Measurements from ENCODE around the gene PLCL1. TPM values are rescaled to one million over a fixed set of nuclear protein-coding genes. Genes with fewer than 3 reads are reported as not detected.

Gene PLCL1
- total RNA-seq, 1 experiment from 2014 or later, result 0.07 TPM

DNA sequence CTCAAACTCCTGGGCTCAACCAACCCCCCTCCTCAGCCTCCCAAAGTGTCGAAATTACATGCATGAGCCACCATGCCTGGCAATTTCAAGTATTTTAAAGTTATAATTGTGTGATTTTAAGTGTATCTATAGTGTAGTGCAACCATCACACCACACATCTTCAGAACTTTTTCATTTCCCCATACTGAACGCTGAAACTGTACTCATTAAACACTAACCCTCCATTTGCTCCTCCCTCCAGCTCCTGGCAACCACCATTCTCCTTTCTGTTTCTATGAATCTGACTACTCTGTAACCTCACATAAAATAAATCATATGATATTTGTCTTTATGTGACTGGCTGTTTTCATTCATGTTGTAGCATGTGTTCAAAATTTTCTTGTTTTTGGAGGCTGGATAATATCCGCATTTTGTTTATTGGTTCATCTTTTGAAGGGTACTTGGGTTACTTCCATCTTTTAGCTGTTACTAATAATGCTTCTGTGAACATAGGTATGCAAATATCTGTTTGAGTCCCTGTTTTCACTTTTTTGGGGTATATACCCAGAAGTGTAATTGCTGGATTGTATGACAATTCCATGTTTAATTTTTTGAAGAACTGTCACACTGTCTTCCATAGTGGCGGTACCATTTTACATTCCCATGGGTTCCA lies 188.2 kb downstream of the PLCL1 start:
- Mint-ChIP-seq H3K9me3 (peaks cover 23% of the 10 kb centered on the region), H3K27me3 (ENCODE audit: low read depth) (no peaks in the 10 kb centered on the region; the same call in 1 of the 2 replicates), H3K4me3 (no peak overlapping the region), H3K27ac (no peak overlapping the region), H3K36me3 (peaks cover 4% of the 10 kb centered on the region), H3K4me1 (peaks cover 7% of the 10 kb centered on the region; the same call in 1 of the 2 replicates)
- ChIA-PET CTCF (no interaction called here), POLR2A (no interaction called here)
- no peak for DNase-seq (ENCODE audit: low spot score)
- no peak for TF ChIP-seq SOX15 (CRISPR knock-in tag; IDR thresholded peaks at IDR 0.05)
- TF ChIP-seq SMAD3 (CRISPR knock-in tag; IDR thresholded peaks at IDR 0.05; ENCODE audit: borderline replicate concordance), result no peak
- no peak for TF ChIP-seq USF2 (CRISPR knock-in tag; IDR thresholded peaks at IDR 0.05)
- TF ChIP-seq, protein P1, sequence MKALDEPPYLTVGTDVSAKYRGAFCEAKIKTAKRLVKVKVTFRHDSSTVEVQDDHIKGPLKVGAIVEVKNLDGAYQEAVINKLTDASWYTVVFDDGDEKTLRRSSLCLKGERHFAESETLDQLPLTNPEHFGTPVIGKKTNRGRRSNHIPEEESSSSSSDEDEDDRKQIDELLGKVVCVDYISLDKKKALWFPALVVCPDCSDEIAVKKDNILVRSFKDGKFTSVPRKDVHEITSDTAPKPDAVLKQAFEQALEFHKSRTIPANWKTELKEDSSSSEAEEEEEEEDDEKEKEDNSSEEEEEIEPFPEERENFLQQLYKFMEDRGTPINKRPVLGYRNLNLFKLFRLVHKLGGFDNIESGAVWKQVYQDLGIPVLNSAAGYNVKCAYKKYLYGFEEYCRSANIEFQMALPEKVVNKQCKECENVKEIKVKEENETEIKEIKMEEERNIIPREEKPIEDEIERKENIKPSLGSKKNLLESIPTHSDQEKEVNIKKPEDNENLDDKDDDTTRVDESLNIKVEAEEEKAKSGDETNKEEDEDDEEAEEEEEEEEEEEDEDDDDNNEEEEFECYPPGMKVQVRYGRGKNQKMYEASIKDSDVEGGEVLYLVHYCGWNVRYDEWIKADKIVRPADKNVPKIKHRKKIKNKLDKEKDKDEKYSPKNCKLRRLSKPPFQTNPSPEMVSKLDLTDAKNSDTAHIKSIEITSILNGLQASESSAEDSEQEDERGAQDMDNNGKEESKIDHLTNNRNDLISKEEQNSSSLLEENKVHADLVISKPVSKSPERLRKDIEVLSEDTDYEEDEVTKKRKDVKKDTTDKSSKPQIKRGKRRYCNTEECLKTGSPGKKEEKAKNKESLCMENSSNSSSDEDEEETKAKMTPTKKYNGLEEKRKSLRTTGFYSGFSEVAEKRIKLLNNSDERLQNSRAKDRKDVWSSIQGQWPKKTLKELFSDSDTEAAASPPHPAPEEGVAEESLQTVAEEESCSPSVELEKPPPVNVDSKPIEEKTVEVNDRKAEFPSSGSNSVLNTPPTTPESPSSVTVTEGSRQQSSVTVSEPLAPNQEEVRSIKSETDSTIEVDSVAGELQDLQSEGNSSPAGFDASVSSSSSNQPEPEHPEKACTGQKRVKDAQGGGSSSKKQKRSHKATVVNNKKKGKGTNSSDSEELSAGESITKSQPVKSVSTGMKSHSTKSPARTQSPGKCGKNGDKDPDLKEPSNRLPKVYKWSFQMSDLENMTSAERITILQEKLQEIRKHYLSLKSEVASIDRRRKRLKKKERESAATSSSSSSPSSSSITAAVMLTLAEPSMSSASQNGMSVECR (CRISPR knock-in tag; IDR thresholded peaks at IDR 0.05; ENCODE audit: borderline replicate concordance), result no peak
- TF ChIP-seq, protein P2, sequence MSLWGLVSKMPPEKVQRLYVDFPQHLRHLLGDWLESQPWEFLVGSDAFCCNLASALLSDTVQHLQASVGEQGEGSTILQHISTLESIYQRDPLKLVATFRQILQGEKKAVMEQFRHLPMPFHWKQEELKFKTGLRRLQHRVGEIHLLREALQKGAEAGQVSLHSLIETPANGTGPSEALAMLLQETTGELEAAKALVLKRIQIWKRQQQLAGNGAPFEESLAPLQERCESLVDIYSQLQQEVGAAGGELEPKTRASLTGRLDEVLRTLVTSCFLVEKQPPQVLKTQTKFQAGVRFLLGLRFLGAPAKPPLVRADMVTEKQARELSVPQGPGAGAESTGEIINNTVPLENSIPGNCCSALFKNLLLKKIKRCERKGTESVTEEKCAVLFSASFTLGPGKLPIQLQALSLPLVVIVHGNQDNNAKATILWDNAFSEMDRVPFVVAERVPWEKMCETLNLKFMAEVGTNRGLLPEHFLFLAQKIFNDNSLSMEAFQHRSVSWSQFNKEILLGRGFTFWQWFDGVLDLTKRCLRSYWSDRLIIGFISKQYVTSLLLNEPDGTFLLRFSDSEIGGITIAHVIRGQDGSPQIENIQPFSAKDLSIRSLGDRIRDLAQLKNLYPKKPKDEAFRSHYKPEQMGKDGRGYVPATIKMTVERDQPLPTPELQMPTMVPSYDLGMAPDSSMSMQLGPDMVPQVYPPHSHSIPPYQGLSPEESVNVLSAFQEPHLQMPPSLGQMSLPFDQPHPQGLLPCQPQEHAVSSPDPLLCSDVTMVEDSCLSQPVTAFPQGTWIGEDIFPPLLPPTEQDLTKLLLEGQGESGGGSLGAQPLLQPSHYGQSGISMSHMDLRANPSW (CRISPR knock-in tag; conservative IDR thresholded peaks at IDR 0.05; ENCODE audit: low read depth), result no peak
- no peak for ATAC-seq

DNA sequence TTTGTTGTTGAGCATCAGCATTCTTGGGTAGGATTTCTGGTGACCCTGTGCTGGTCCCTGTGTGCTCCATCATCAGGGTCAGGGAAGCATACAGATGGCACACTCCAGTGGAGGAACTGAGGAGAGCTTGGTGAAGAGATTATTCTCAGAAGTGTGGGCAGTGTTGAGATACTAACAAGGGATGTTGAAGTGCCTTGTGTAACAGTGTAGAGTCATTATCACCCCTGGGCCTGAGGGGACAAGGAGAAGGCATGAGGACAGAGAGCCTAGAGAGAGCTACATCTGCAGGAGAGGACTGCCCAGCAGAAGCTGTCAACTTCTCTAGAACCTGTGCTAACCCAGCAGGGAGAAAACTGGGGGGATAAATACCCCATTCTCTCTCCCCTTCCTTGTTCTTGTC lies 189.0 kb downstream of the PLCL1 start:
- TF ChIP-seq, protein P3, sequence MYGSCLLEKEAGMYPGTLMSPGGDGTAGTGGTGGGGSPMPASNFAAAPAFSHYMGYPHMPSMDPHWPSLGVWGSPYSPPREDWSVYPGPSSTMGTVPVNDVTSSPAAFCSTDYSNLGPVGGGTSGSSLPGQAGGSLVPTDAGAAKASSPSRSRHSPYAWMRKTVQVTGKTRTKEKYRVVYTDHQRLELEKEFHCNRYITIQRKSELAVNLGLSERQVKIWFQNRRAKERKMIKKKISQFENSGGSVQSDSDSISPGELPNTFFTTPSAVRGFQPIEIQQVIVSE (CRISPR knock-in tag; IDR thresholded peaks at IDR 0.05; ENCODE audit: borderline replicate concordance), result no peak
- TF ChIP-seq SP1 (CRISPR knock-in tag; conservative IDR thresholded peaks at IDR 0.05), result no peak
- no peak for TF ChIP-seq ZNF512 (CRISPR knock-in tag; IDR thresholded peaks at IDR 0.05; ENCODE audit: borderline replicate concordance)
- TF ChIP-seq, protein P4, sequence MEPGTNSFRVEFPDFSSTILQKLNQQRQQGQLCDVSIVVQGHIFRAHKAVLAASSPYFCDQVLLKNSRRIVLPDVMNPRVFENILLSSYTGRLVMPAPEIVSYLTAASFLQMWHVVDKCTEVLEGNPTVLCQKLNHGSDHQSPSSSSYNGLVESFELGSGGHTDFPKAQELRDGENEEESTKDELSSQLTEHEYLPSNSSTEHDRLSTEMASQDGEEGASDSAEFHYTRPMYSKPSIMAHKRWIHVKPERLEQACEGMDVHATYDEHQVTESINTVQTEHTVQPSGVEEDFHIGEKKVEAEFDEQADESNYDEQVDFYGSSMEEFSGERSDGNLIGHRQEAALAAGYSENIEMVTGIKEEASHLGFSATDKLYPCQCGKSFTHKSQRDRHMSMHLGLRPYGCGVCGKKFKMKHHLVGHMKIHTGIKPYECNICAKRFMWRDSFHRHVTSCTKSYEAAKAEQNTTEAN (CRISPR knock-in tag; IDR thresholded peaks at IDR 0.05), result no peak
- TF ChIP-seq RORB (CRISPR knock-in tag; IDR thresholded peaks at IDR 0.05), result no peak
- TF ChIP-seq RELA (CRISPR knock-in tag; IDR thresholded peaks at IDR 0.05; ENCODE audit: borderline replicate concordance), result no peak
- TF ChIP-seq ZNF263 (CRISPR knock-in tag; IDR thresholded peaks at IDR 0.05; ENCODE audit: low read depth), result no peak
- TF ChIP-seq, protein P1 (CRISPR knock-in tag; IDR thresholded peaks at IDR 0.05; ENCODE audit: borderline replicate concordance), result no peak
- TF ChIP-seq ZNF416 (CRISPR knock-in tag; IDR thresholded peaks at IDR 0.05), result no peak
- H3K36me3 Mint-ChIP-seq, result peaks cover 4% of the 10 kb centered on the region

More for the DNA sequence above, 189.0 kb downstream of the PLCL1 start:
- Mint-ChIP-seq H3K27ac (no peak overlapping the region), H3K4me3 (no peak overlapping the region), H3K4me1 (peaks cover 7% of the 10 kb centered on the region; the same call in 1 of the 2 replicates), H3K9me3 (peaks cover 23% of the 10 kb centered on the region), H3K27me3 (ENCODE audit: low read depth) (no peaks in the 10 kb centered on the region; the same call in 1 of the 2 replicates)
- CTCF ChIA-PET, result no interaction called here
- DNase-seq (ENCODE audit: low spot score), result no peak
- ATAC-seq, result no peak
- POLR2A ChIA-PET, result no interaction called here

Measured in WTC11 (cell line).